ENCODE results near the gene SLC66A1.

The SLC66A1 gene

DNA sequence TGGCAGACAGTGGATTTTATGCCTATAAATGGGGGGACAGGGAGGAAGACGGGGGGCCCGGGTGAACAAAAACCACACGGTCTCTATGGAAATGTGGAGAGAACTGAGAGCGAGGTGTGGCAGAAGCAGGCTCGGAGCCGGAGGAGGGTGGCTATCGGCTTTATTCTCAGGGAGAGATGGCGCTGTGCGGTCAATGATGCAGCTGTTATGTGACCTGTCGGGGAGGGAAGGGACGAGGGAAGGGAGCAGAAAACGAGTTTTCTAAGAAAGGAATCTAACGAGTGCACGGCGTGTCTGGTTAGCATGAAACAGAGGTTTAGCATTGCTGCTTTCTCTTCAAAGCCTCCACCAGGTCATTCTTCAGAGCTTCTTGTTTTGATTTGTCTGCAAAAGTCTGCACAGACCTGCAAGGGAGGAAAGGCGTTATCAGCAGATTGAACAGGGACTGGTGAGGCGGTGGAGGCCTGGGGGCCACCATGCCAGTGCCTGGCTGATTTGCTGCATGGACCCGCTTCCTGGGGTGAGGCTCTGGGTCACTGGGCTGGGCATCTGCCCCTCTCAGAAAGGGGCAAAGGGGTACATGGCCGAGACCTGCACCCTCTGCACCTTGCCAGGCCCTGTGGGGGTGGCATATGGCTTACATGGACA lies 27.2 kb downstream of the SLC66A1 start:
- Histone ChIP-seq H3K27me3 (ENCODE audit: insufficient read depth, poor library complexity, severe bottlenecking) (no peaks in the 10 kb centered on the region), H3K27ac (replicated peaks) (no peak overlapping the region), H3K4me3 (replicated peaks; ENCODE audit: insufficient read depth, low read length) (no peak overlapping the region)
- DNase-seq (ENCODE audit: low read depth in 1 of 2, low spot score in 1 of 2) = no peak
- TF ChIP-seq POLR2AphosphoS5 (IDR thresholded peaks at IDR 0.05; ENCODE audit: low read depth) (no peak), GABPA (IDR thresholded peaks at IDR 0.05; ENCODE audit: low read depth) (no peak)
- TF ChIP-seq, protein P1, sequence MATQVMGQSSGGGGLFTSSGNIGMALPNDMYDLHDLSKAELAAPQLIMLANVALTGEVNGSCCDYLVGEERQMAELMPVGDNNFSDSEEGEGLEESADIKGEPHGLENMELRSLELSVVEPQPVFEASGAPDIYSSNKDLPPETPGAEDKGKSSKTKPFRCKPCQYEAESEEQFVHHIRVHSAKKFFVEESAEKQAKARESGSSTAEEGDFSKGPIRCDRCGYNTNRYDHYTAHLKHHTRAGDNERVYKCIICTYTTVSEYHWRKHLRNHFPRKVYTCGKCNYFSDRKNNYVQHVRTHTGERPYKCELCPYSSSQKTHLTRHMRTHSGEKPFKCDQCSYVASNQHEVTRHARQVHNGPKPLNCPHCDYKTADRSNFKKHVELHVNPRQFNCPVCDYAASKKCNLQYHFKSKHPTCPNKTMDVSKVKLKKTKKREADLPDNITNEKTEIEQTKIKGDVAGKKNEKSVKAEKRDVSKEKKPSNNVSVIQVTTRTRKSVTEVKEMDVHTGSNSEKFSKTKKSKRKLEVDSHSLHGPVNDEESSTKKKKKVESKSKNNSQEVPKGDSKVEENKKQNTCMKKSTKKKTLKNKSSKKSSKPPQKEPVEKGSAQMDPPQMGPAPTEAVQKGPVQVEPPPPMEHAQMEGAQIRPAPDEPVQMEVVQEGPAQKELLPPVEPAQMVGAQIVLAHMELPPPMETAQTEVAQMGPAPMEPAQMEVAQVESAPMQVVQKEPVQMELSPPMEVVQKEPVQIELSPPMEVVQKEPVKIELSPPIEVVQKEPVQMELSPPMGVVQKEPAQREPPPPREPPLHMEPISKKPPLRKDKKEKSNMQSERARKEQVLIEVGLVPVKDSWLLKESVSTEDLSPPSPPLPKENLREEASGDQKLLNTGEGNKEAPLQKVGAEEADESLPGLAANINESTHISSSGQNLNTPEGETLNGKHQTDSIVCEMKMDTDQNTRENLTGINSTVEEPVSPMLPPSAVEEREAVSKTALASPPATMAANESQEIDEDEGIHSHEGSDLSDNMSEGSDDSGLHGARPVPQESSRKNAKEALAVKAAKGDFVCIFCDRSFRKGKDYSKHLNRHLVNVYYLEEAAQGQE (IDR thresholded peaks at IDR 0.05; ENCODE audit: insufficient replicate concordance, low read depth) = no peak

DNA sequence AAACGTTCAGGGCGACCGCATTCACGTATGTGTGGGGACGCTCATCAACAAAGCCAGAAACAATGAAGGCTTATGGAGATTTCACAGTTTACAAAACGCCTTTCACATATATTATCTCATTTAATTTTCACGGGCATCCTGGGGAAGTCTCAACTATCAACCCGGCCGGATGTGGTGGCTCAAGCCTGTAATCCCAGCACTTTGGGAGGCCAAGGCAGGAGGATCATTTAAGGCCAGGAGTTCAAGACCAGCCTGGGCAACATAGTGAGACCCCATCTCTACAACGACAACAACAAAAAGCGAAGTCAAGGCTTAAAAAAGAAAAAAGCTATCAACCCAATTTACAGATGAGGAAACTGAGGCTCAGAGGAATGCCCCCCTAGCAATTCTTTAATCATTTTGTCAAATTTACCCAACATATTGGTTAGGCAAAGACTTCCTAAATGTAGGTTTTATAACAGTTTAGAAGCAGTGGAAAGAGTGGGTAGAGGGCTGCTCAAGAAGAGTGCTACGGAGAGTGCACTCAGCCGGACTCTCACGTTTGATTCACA lies 28.3 kb downstream of the SLC66A1 start:
- Histone ChIP-seq H3K27me3 (ENCODE audit: insufficient read depth, poor library complexity, severe bottlenecking) (no peaks in the 10 kb centered on the region), H3K27ac (replicated peaks) (no peak overlapping the region), H3K4me3 (replicated peaks; ENCODE audit: insufficient read depth, low read length) (no peak overlapping the region)
- TF ChIP-seq GABPA (IDR thresholded peaks at IDR 0.05; ENCODE audit: low read depth) (no peak), CTCF (IDR thresholded peaks at IDR 0.05; ENCODE audit: insufficient read depth, low read length) (no peak), POLR2AphosphoS5 (IDR thresholded peaks at IDR 0.05; ENCODE audit: low read depth) (no peak), SPI1 (IDR thresholded peaks at IDR 0.05; ENCODE audit: borderline replicate concordance, low read depth) (no peak)
- TF ChIP-seq, protein P1 (IDR thresholded peaks at IDR 0.05; ENCODE audit: insufficient replicate concordance, low read depth) = no peak
- DNase-seq (ENCODE audit: low read depth in 1 of 2, low spot score in 1 of 2) = no peak

- no peak for TF ChIP-seq POLR2AphosphoS5 (IDR thresholded peaks at IDR 0.05; ENCODE audit: low read depth)
- TF ChIP-seq CTCF (IDR thresholded peaks at IDR 0.05; ENCODE audit: insufficient read depth, low read length) = peak; percentile 95
- TF ChIP-seq, protein P1 (IDR thresholded peaks at IDR 0.05; ENCODE audit: insufficient replicate concordance, low read depth) = no peak
- TF ChIP-seq GABPA (IDR thresholded peaks at IDR 0.05; ENCODE audit: low read depth) = no peak
- no peak for TF ChIP-seq SPI1 (IDR thresholded peaks at IDR 0.05; ENCODE audit: borderline replicate concordance, low read depth)
- DNase-seq (ENCODE audit: low read depth in 1 of 2, low spot score in 1 of 2) = peak in 1 of 2 experiments; percentile 64
- Histone ChIP-seq H3K4me3 (replicated peaks; ENCODE audit: insufficient read depth, low read length) (no peak overlapping the region), H3K27ac (replicated peaks) (no peak overlapping the region), H3K27me3 (ENCODE audit: insufficient read depth, poor library complexity, severe bottlenecking) (no peaks in the 10 kb centered on the region)
These were observed 29.3 kb downstream of the SLC66A1 start for GRCh38 chr1:19341201-19342061.

Measured in HL-60 (cell line).